LNCaP clone FGC (cell line): ENCODE measurements around the gene TBRG4.

ENCODE experiments used
- DNase-seq: peaks from one replicate; pipeline ENCODE4 v3.0.0-alpha.2; 2011; ENCODE audit warnings: low read depth
- H3K4me3 ChIP-seq: 2 replicates; pipeline ENCODE4 v1.5.1; 2011; ENCODE audit warnings: mild to moderate bottlenecking, low read depth, low read length, control low read depth
- CTCF ChIP-seq: IDR thresholded peaks from 2 replicates; pipeline ENCODE4 v1.5.1; 2012; ENCODE audit warnings: mild to moderate bottlenecking; ENCODE audit not compliant: control insufficient read depth, insufficient read depth; ENCODE audit errors: extremely low read depth

TBRG4 gene

DNA sequence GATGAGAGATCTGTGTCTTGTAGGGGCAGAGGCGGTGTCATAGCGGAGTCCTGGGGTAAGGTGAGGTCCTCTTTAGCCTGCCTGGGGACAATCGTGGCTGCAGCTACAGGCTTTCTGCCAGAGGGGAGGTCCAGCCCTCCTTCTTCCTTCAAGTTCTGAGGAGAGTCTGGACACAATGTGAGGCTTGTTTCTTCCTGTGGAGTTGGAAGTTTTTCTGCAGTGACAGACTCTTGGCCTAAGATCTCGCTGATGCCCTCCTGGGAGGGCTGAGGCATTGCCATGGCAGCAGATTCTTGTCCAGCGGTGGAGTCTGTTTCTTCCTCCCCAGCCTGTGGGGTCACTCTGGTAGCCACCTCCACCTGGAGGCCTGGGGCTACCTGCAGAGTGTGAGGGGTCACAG, 27.2 kb downstream of the TBRG4 start:
- no peak overlapping the region for H3K4me3 ChIP-seq
- DNase-seq: no peak
- TF ChIP-seq CTCF: no peak

DNA sequence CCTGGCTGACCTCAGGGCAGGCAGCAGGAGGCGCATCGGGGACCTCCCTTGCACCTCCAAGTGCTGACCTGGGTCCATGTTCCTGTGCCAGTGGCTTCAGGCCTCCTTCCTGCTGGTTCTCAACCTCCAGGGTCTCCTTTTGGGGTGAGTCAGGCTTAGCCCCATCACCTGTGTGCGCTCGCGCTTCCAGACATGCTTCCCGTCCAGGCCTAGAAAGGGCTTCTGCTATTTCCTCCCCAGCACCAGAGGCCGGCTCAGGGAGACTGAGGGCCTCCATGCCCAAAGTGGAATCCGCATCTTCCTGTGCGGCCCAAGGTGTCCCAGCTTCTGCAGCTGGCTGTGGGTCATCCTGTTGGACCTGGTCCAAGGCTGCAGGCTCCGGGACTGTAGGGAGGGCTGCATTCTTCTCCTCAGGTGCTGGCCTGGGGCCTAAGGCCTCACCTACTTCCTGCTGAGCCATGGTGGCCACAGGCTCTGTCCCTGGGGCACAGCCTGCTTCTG, 28.6 kb downstream of the TBRG4 start:
- no peak for TF ChIP-seq CTCF
- DNase-seq: no peak

DNA sequence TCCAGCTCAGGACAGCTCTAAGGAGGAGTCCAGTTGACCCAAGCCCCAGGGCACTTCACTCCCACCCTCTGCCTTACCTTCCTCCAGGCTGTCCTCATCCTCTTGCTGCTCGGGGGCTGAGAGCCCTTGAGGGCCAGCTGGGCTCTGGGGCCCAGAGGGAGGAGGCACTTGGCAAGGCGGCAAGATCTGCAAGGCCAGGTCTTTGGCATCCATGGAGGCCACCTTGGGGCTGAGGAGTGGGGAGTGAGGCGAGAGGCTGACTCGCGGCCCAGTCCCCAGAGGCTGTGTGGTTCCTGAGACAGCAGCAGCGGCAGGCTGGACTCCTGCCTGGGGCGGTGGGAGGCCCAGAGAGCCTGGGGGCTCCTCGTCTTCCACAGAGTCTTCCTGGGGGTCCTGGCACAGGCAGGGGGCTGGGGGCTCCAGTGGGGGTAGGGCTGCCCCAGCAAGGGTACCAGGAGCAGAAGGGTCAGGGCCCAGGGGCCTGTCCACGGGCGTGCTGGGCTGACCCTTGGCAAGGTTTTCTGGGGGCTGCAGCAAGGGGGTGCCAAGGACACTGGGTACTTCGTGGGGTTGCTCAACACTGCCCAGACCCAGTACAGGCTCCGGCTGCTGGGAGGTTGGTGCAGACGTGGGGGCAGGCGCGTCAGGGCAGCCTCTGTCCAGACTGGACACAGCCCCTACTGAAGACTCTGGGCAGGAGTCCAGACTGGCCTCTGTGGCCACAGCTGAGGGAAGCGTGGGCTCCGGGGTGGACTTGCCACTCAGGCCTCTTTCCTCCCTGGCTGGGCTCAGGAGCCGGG, 29.3 kb downstream of the TBRG4 start:
- no peak overlapping the region for H3K4me3 ChIP-seq
- no peak for TF ChIP-seq CTCF
- no peak for DNase-seq

More for the DNA sequence above, 28.6 kb downstream of the TBRG4 start:
- H3K4me3 ChIP-seq: no peak overlapping the region

DNA sequence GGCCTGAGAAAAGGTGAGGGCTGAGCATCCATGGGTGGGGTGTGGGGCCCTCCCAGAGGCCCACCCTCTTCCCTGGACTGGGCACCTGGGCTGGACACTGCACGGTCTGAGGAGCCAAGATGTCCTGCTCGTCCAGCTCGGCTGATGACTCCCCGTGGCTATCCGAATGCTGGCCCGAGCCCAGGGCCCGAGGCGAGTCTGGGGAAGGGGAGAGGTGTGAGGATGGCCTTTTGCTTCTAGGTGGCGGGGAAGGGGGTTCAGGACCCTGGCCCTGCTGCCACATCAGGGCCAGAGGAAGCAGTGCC, 29.9 kb downstream of the TBRG4 start:
- DNase-seq: no peak
- no peak for TF ChIP-seq CTCF
- no peak overlapping the region for H3K4me3 ChIP-seq

DNA sequence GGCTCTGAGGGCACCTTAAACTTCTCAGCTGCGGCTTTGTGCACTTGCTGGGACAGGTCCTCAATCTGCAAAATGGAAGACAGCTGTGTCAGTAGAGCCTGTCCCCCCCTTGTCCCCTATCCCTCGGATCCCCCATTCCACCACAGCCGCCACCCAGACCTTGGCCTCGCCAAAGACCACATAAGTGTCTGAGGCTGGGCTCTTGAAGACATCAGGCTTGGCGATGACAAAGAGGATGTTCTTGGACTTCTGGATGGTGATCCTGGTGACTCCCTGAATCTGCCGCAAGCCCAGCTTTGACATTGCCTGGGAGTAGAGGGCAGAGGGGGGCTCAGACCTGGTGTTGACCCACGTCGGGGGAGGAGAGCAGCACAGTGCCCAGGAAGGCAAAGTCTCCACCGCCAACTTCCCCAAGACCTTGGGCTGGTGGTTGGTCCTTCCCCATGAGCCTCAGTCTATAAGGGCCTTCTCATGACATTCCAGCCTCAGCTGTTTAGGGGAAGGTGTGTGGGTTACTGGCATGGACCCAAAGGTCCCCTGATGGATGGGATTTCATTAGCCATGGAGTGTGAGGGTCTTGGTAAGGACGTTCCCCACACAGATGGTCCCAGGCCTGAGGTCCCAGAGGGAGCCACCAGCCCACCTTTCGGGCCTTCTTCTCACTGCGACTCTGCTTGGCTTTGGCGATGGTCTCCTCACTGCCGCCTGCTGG, 30.4 kb downstream of the TBRG4 start:
- no peak for TF ChIP-seq CTCF
- no peak for DNase-seq
- no peak overlapping the region for H3K4me3 ChIP-seq

DNA sequence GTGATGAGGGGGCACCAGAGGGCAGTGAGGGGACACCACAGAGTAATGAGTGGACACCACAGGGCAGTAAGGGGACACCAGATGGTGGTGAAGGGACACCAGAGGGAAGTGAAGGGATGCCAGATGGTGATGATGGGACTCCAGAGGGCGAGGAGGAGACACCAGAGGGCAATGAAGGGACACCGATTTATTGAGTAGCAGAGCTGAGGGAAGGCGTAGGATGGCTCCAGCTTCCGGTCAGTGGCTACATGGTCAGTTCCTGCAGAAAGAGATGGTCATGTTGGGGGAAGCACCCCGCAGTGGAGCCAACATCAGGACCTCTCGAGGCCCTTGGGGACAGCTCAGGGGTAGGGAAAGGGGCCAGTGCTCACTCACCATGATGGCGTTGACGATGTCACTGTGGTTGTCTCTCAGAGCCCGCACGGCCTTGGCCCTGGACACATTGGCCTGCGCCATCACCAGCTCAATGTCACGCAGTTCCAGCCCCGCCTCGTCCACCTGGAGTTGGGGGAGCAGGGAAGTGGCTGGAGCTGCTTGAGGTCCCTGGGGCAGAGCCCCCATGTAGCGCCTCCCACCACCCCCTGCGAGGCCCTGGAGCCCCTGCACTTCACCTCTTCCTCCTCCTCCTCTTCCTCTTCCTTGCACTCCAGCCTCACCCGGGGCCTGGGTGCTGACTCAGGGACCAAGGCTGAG, 31.1 kb downstream of the TBRG4 start:
- DNase-seq: no peak
- no peak for TF ChIP-seq CTCF

More for the DNA sequence above, 31.1 kb downstream of the TBRG4 start:
- no peak overlapping the region for H3K4me3 ChIP-seq
